WERI-Rb-1 (cell line): ENCODE measurements around the gene HLA-E.

ENCODE experiments used
- DNase-seq: peaks from one replicate; pipeline ENCODE4 v3.0.0-alpha.2; 2020
- H3K27ac ChIP-seq: fragments of 250-450 bp; sonication (Bioruptor Pico); 2 replicates; pipeline ENCODE4 v1.5.1; 2020; ENCODE audit warnings: mild to moderate bottlenecking, moderate library complexity
- H3K27me3 ChIP-seq: fragments of 250-450 bp; sonication (Bioruptor Pico); 2 replicates; pipeline ENCODE4 v1.5.1; 2021; ENCODE audit warnings: mild to moderate bottlenecking, low read depth, moderate library complexity; ENCODE audit not compliant: insufficient read depth, severe bottlenecking
- H3K36me3 ChIP-seq: fragments of 250-450 bp; sonication (Bioruptor Pico); 2 replicates; pipeline ENCODE4 v1.5.1; 2020; ENCODE audit warnings: mild to moderate bottlenecking, moderate library complexity
- H3K4me3 ChIP-seq: 2 replicates; pipeline ENCODE4 v1.5.1; 2011; ENCODE audit warnings: low read depth, mild to moderate bottlenecking, control low read depth, low read length
- H3K9me3 ChIP-seq: fragments of 250-450 bp; sonication (Bioruptor Pico); 2 replicates; pipeline ENCODE4 v1.5.1; 2021; ENCODE audit warnings: mild to moderate bottlenecking, moderate library complexity; ENCODE audit not compliant: severe bottlenecking
- CTCF ChIP-seq: IDR thresholded peaks from 2 replicates; pipeline ENCODE4 v1.5.1; 2011; ENCODE audit warnings: low read depth, mild to moderate bottlenecking, control low read depth, inconsistent platforms, low read length

Gene HLA-E

GRCh38 chr6:30489081-30490025 is at the start of gene HLA-E:
Gene HLA-E (plus strand): TSS chr6:30489509. CDS start chr6:30489532, 23 bp downstream.
- no peaks in the 10 kb centered on the region for H3K9me3 ChIP-seq
- peak within 1 kb of the TSS; percentile 66 for H3K4me3 ChIP-seq
- peak; percentile 96 for DNase-seq
- peak within 1 kb of the TSS; percentile 21 for H3K27ac ChIP-seq
- peaks cover 3% of the 10 kb centered on the region for H3K27me3 ChIP-seq
- H3K36me3 ChIP-seq = no peaks in the 10 kb centered on the region
- no peak for TF ChIP-seq CTCF

- H3K27me3 ChIP-seq = peaks cover 92% of the 10 kb centered on the region
- H3K27ac ChIP-seq = no peak overlapping the region
- no peaks in the 10 kb centered on the region for H3K36me3 ChIP-seq
- DNase-seq = no peak
- no peaks in the 10 kb centered on the region for H3K9me3 ChIP-seq
- no peak overlapping the region for H3K4me3 ChIP-seq
- TF ChIP-seq CTCF = no peak
Observed at GRCh38 chr6:30441171-30441570, 48.1 kb upstream of the HLA-E start.

GRCh38 chr6:30443657-30444450 is 45.5 kb upstream of the HLA-E start:
- no peak for TF ChIP-seq CTCF
- no peak for DNase-seq
- peaks cover 100% of the 10 kb centered on the region for H3K27me3 ChIP-seq

GRCh38 chr6:30444451-30444742 is 44.9 kb upstream of the HLA-E start:
- Histone ChIP-seq H3K9me3 (no peaks in the 10 kb centered on the region), H3K27me3 (peaks cover 100% of the 10 kb centered on the region), H3K27ac (no peak overlapping the region), H3K36me3 (no peaks in the 10 kb centered on the region), H3K4me3 (no peak overlapping the region)
- TF ChIP-seq CTCF = no peak
- DNase-seq = no peak

More at GRCh38 chr6:30443657-30444450, 45.5 kb upstream of the HLA-E start:
- Histone ChIP-seq H3K9me3 (no peaks in the 10 kb centered on the region), H3K27ac (no peak overlapping the region), H3K36me3 (no peaks in the 10 kb centered on the region), H3K4me3 (no peak overlapping the region)

DNA sequence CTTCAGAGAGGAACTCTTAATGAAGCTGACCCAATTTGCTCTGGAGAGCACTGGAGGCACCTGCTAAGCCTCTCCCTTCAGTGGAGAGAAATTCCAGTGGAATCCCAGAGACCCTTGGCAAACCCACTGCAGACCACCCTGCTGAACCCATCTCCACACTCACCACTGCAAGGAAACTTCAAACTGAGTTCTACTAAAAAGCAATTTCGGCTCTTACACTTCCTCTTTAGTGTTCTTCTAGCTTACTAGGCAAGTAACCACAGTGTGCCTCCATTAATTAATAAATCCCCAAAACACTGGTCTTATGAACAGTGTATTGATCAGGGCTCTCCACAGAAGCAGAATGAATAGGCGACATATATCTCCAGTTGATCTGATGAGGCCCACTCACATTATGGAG is 43.0 kb upstream of the HLA-E start:
- H3K9me3 ChIP-seq = no peaks in the 10 kb centered on the region
- TF ChIP-seq CTCF = no peak
- H3K27ac ChIP-seq = no peak overlapping the region
- H3K36me3 ChIP-seq = no peaks in the 10 kb centered on the region
- no peak overlapping the region for H3K4me3 ChIP-seq
- no peak for DNase-seq
- peaks cover 100% of the 10 kb centered on the region for H3K27me3 ChIP-seq
